Thymus (tissue), 14 donors: ENCODE data around the gene EHF. TPM values are rescaled to one million over a fixed set of nuclear protein-coding genes. Genes with fewer than 3 reads are reported as not detected.

ENCODE experiments used
- DNase-seq, 9 donors: peaks; one replicate each; pipeline ENCODE4 v3.0.0-alpha.2; 2013; ENCODE audit warnings: low spot score in 9 of 9, low read depth in 6 of 9, missing footprints in 1 of 9
- H3K27ac ChIP-seq, 2 donors: one replicate each; pipeline ENCODE4 v1.5.1; 2013; ENCODE audit warnings: control low read depth in 1 of 2, low read depth in 1 of 2, low read length in 1 of 2, mild to moderate bottlenecking in 1 of 2, moderate library complexity in 1 of 2
- H3K27me3 ChIP-seq, 2 donors: one replicate each; pipeline ENCODE4 v1.5.1; 2013; ENCODE audit warnings: low read length in 1 of 2; ENCODE audit not compliant: control insufficient read depth in 2 of 2, insufficient read depth in 1 of 2
- H3K36me3 ChIP-seq, 2 donors: one replicate each; pipeline ENCODE4 v1.5.1; 2013; ENCODE audit warnings: low read length in 1 of 2, mild to moderate bottlenecking in 1 of 2, moderate library complexity in 1 of 2; ENCODE audit not compliant: control insufficient read depth in 2 of 2, insufficient read depth in 2 of 2
- H3K4me1 ChIP-seq, 2 donors: one replicate each; pipeline ENCODE4 v1.5.1; 2013; ENCODE audit warnings: low read length in 2 of 2; ENCODE audit not compliant: control insufficient read depth in 2 of 2, insufficient read depth in 2 of 2
- H3K4me3 ChIP-seq, 2 donors: one replicate each; pipeline ENCODE4 v1.5.1; 2013; ENCODE audit warnings: low read length in 2 of 2, control low read depth in 1 of 2, mild to moderate bottlenecking in 1 of 2
- H3K9me3 ChIP-seq, 2 donors: one replicate each; pipeline ENCODE4 v1.5.1; 2013; ENCODE audit warnings: low read length in 1 of 2, mild to moderate bottlenecking in 1 of 2; ENCODE audit not compliant: control insufficient read depth in 2 of 2, insufficient read depth in 1 of 2
- WGBS: extraction: QIAGEN DNeasy Blood & Tissue Kit; methylation state at CpG from one replicate; pipeline ENCODE4 v1.1.7; 2013; 5-methylcytosine and 5-hydroxymethylcytosine counted together
- long read RNA-seq, 10 donors: transcript quantifications; one replicate each; lab custom pipeline, GENCODE V29; 2026
- polyA plus RNA-seq: library from polyadenylated mRNA; stranded (reverse); fragments of 200-250 nt; gene quantifications from one replicate; pipeline ENCODE4 v1.2.3, GENCODE V29; 2013
- total RNA-seq: library from RNA; stranded (reverse); fragments of 120-200 nt; gene quantifications from one replicate; pipeline ENCODE4 v1.2.4, GENCODE V29; 2013
- donor health status: healthy.

Gene EHF
- total RNA-seq (0.76 TPM), polyA plus RNA-seq (2.0 TPM)
- long read RNA-seq, donor 1 = 0 reads
- long read RNA-seq, donor 2 = 0 reads
- long read RNA-seq, donor 3 = 0 reads
- long read RNA-seq, donor 4 = 0 reads
- long read RNA-seq, donor 5, partial matches to known transcripts = 0 of 1 reads
- long read RNA-seq, donor 5, other reads (novel, unspliced or antisense) = 0 of 1 reads
- long read RNA-seq, donor 6 = 0 reads
- long read RNA-seq, donor 7 = 0 reads
- long read RNA-seq, donor 8 = 0 reads
- long read RNA-seq, donor 9 = 0 reads
- long read RNA-seq, donor 10 = 0 reads

- Histone ChIP-seq H3K27me3 (no peaks in the 10 kb centered on the region), H3K9me3 (no peaks in the 10 kb centered on the region), H3K4me1 (no peaks in the 10 kb centered on the region), H3K4me3 (no peak within 1 kb of the TSS), H3K27ac (no peak within 1 kb of the TSS), H3K36me3 (no peaks in the 10 kb centered on the region)
- DNase-seq = no peak
- WGBS = 84% methylated on average over 7 of the region's 7 CpGs
Observed at GRCh38 chr11:34620820-34621792, at the start of gene EHF. TSS of gene EHF (plus strand) at chr11:34621093. CDS start at chr11:34642631, 21,538 bp downstream.

- H3K4me1 ChIP-seq = no peaks in the 10 kb centered on the region
- 95% methylated on average over 7 of the region's 7 CpGs for WGBS
- no peaks in the 10 kb centered on the region for H3K27me3 ChIP-seq
Observed at GRCh38 chr11:34573537-34573936, 47.4 kb upstream of the EHF start.

GRCh38 chr11:34575261-34575660, 45.6 kb upstream of the EHF start:
- no peak for DNase-seq
- WGBS = 58% methylated on average over 4 of the region's 4 CpGs
- H3K36me3 ChIP-seq = no peaks in the 10 kb centered on the region
- H3K4me3 ChIP-seq = no peak overlapping the region
- H3K9me3 ChIP-seq = no peaks in the 10 kb centered on the region
- H3K27me3 ChIP-seq = no peaks in the 10 kb centered on the region
- no peak overlapping the region for H3K27ac ChIP-seq
- no peaks in the 10 kb centered on the region for H3K4me1 ChIP-seq

More at GRCh38 chr11:34573537-34573936, 47.4 kb upstream of the EHF start:
- Histone ChIP-seq H3K36me3 (no peaks in the 10 kb centered on the region), H3K27ac (no peak overlapping the region), H3K9me3 (no peaks in the 10 kb centered on the region), H3K4me3 (no peak overlapping the region)
- DNase-seq = no peak

GRCh38 chr11:34575671-34576070, 45.2 kb upstream of the EHF start:
- no peaks in the 10 kb centered on the region for H3K9me3 ChIP-seq
- no peaks in the 10 kb centered on the region for H3K4me1 ChIP-seq
- H3K36me3 ChIP-seq = no peaks in the 10 kb centered on the region
- no peaks in the 10 kb centered on the region for H3K27me3 ChIP-seq
- 99% methylated on average over 2 of the region's 2 CpGs for WGBS
- H3K4me3 ChIP-seq = no peak overlapping the region
- H3K27ac ChIP-seq = no peak overlapping the region
- DNase-seq = no peak

GRCh38 chr11:34576331-34576730, 44.6 kb upstream of the EHF start:
- Histone ChIP-seq H3K36me3 (no peaks in the 10 kb centered on the region), H3K4me1 (no peaks in the 10 kb centered on the region), H3K27me3 (no peaks in the 10 kb centered on the region), H3K4me3 (no peak overlapping the region), H3K9me3 (no peaks in the 10 kb centered on the region), H3K27ac (no peak overlapping the region)
- DNase-seq = no peak
- 96% methylated on average over 3 of the region's 3 CpGs for WGBS

- Histone ChIP-seq H3K9me3 (no peaks in the 10 kb centered on the region), H3K4me1 (no peaks in the 10 kb centered on the region), H3K36me3 (no peaks in the 10 kb centered on the region), H3K27ac (no peak overlapping the region), H3K4me3 (no peak overlapping the region), H3K27me3 (no peaks in the 10 kb centered on the region)
- WGBS = 90% methylated on average over 4 of the region's 4 CpGs
- no peak for DNase-seq
Observed at GRCh38 chr11:34583818-34584217, 37.1 kb upstream of the EHF start.

GRCh38 chr11:34585304-34585734, 35.6 kb upstream of the EHF start:
- H3K4me1 ChIP-seq = no peaks in the 10 kb centered on the region
- H3K27ac ChIP-seq = no peak overlapping the region
- DNase-seq = no peak
- H3K27me3 ChIP-seq = no peaks in the 10 kb centered on the region
- 91% methylated on average over 2 of the region's 2 CpGs for WGBS
- H3K36me3 ChIP-seq = no peaks in the 10 kb centered on the region
- H3K4me3 ChIP-seq = no peak overlapping the region
- H3K9me3 ChIP-seq = no peaks in the 10 kb centered on the region

GRCh38 chr11:34585735-34586487, 35.0 kb upstream of the EHF start:
- Histone ChIP-seq H3K27ac (no peak overlapping the region), H3K4me1 (no peaks in the 10 kb centered on the region)
- WGBS = 11% methylated on average over 4 of the region's 4 CpGs

More at GRCh38 chr11:34585735-34586487, 35.0 kb upstream of the EHF start:
- peak in 5 of 9 donors; percentile 9 to 43 (median 17) for DNase-seq
- H3K4me3 ChIP-seq = no peak overlapping the region
- H3K9me3 ChIP-seq = no peaks in the 10 kb centered on the region
- no peaks in the 10 kb centered on the region for H3K36me3 ChIP-seq
- no peaks in the 10 kb centered on the region for H3K27me3 ChIP-seq
